Lower leg skin (tissue), 4 donors: ENCODE data around the gene CSKMT. TPM values are rescaled to one million over a fixed set of nuclear protein-coding genes. Genes with fewer than 3 reads are reported as not detected.
"Not testable (repeated sequence)": the region's sequence is repeated elsewhere in the genome, so short reads cannot be mapped to it uniquely, and the experiment has no call there.

ENCODE experiments used
- DNase-seq, 2 donors: peaks; one replicate each; pipeline ENCODE4 v3.0.0-alpha.2; 2019; ENCODE audit warnings: low spot score in 2 of 2
- H3K4me3 ChIP-seq: fragments of 200-600 bp; sonication (generic); 2 replicates; pipeline ENCODE4 v1.5.1; 2017; ENCODE audit warnings: mild to moderate bottlenecking, low read depth; ENCODE audit not compliant: poor library complexity, severe bottlenecking
- POLR2A ChIP-seq, 2 donors: fragments of 450-650 bp; IDR thresholded peaks; one replicate each; pipeline ENCODE4 v1.6.1; 2016 to 2017; ENCODE audit warnings: antibody characterized with exemption in 2 of 2, mild to moderate bottlenecking in 1 of 2, moderate library complexity in 1 of 2
- WGBS, 2 donors: methylation state at CpG; one replicate each; pipeline ENCODE4 v1.1.5; 2018; 5-methylcytosine and 5-hydroxymethylcytosine counted together
- intact Hi-C: fragments of 100-400 bp; cut with DNase I; formaldehyde crosslinking; loops from one replicate; pipeline ENCODE4 v1.15.0; 2023; ENCODE audit warnings: low total_unique reads
- total RNA-seq, 4 donors: library from RNA; depleted of rRNA; stranded (reverse); fragments of >200 nt; gene quantifications; one replicate each; pipeline ENCODE4 v1.1.0, GENCODE V29; 2016
- TF ChIP-seq, protein P1 (sequence below), 3 donors: fragments of 450-650 bp; IDR thresholded peaks; one replicate each; pipeline ENCODE4 v1.5.1; 2016; ENCODE audit warnings: antibody characterized with exemption in 3 of 3, mild to moderate bottlenecking in 3 of 3, moderate library complexity in 2 of 3

Gene CSKMT
- total RNA-seq, 4 donors from 2014 or later, result 2.9 to 14.8 (median 7.7) TPM

DNA sequence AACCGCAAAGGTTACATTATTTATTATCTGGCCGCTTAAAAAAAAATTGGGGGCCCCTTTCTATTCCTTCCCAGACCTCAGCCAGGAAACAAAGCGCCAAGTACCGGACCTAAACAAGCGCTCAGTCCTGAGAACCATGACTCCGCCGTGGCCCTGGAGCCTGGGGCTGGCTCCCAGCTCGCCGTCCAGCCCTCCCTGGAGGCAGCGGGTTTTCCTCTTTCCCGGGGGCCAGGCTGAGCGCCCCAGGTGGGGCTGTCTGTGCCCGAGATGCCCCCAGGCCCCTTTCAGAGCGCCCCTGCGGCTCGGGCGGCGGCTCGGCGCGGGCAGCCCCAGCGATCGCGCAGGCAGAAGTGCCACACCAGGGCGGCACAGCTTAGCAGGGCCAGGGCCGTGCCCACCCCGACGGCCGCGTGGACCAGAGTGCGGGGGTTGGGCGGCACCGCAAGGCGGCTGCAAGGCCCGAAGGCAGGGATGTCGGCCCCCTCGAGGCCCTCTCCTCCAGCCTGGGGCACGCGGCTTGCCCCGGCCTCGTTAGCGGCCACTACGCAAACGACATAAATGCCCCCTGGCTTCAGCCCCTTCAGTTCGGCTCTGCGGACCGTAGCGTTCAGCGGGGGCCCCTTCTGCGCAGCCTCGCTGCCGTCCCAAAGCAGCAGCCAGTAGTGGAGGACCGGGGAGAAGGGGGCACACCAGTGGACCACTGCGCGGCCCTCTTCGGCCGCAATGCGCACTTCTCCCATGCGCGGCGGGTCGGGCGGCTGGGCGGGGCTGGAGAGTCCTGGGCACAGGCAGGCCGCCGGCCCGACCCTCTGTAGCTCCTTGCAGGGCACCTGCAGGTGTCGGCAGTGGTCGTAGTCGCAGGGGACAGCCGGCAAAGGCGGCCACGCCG lies 22.6 kb downstream of the CSKMT start:
- intact Hi-C loops, result no loop called here
- DNase-seq, result no peak

DNA sequence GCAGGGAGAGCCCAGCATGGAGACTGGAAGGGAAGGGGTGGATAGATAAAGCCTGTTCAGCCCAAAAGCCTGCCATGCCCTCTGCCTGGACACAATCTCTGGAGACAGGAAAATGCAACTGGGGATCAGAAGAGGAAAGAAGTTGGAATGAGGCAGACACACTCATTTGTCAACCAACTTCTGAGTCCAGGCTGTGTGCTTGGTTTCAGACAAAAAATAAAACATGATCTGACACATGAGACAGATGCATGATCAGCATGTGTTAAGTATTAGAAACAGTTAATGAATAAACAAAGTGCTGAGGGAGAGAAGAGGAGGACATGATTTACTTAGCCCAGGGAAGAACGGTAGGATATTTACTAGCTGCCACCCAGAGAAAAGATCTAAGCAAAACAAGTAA lies 23.4 kb downstream of the CSKMT start:
- no peak for DNase-seq
- 19 to 38% methylated on average over 1 of the region's 1 CpG for WGBS, 2 donors
- H3K4me3 ChIP-seq, result no peak overlapping the region
- intact Hi-C loops, result no loop called here
- TF ChIP-seq POLR2A (IDR thresholded peaks at IDR 0.05), result no peak
- TF ChIP-seq, protein P1, sequence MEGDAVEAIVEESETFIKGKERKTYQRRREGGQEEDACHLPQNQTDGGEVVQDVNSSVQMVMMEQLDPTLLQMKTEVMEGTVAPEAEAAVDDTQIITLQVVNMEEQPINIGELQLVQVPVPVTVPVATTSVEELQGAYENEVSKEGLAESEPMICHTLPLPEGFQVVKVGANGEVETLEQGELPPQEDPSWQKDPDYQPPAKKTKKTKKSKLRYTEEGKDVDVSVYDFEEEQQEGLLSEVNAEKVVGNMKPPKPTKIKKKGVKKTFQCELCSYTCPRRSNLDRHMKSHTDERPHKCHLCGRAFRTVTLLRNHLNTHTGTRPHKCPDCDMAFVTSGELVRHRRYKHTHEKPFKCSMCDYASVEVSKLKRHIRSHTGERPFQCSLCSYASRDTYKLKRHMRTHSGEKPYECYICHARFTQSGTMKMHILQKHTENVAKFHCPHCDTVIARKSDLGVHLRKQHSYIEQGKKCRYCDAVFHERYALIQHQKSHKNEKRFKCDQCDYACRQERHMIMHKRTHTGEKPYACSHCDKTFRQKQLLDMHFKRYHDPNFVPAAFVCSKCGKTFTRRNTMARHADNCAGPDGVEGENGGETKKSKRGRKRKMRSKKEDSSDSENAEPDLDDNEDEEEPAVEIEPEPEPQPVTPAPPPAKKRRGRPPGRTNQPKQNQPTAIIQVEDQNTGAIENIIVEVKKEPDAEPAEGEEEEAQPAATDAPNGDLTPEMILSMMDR (IDR thresholded peaks at IDR 0.05), result no peak

More for the DNA sequence above, 22.6 kb downstream of the CSKMT start:
- no peak for TF ChIP-seq POLR2A (IDR thresholded peaks at IDR 0.05)
- TF ChIP-seq, protein P1 (IDR thresholded peaks at IDR 0.05), result no peak
- 35 to 38% methylated on average over 38 to 59 of the region's 74 CpGs for WGBS, 2 donors
- H3K4me3 ChIP-seq, result no peak overlapping the region

DNA sequence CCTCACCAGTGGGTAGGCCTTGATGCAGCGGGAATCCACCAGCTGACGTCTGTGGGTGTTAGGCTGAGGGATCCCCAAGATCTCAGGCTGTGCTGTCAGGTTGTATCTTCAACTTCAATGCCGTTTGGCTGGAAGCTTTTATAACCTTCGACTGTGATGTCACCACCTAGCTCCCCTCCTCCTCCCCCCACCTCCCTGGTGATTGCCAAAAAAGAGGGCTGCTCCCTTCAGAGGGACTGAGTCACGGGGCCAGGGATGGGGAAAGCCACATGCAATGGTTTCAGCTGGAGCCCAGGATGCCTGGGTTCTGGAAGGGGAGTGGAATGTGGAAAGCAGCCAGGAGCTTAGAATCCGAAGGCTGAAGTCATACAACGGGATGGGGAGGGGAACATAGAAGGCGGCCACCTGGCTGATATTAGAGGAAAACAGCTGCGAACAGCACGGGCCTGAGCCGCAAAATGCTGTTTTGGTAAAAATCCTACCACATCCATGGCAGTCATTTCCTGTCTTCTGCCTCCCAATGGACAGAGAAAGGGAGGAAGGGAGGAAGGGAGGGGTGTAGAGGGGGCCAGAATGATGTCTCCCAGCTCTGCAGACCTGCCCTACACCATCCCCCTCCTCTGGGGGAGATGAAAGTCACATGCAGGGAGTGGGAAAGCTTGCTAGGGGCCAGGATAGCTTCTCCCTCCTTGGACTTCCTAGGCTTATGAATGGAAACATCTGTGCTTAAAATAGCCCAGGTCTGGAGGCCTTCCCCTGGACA lies 24.5 kb downstream of the CSKMT start, which contains the start of gene LRRN4CL:
Gene LRRN4CL (minus strand): TSS at position 110 of the 763 bp plus-strand sequence. CDS start 1,022 bp downstream, outside the sequence.
- peak; percentile 89 to 97 for DNase-seq
- intact Hi-C loops, result loop anchor here (10.0 kb wide), 1 partner anchor 95 kb away; the partner anchor contains the start of gene TUT1

DNA sequence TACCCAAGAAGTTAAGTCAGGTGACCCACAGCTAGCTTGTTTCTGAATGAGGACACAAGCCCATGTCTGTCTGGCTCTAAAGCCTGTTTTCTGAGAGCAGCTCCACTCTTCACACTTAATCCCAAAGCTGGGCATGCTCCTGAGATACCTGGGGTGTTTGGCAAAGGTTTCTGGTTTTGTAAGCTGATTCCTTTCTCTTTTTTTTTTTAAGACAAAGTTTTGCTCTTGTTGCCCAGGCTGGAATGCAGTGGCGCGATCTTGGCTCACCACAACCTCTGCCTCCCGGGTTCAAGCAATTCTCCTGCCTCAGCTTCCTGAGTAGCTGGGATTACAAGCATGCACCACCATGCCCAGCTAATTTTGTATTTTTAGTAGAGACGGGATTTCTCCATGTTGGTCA lies 28.5 kb downstream of the CSKMT start:
- 55 to 62% methylated on average over 4 of the region's 4 CpGs for WGBS, 2 donors
- intact Hi-C loops, result loop anchor here (10.0 kb wide), 1 partner anchor 99 kb away; the partner anchor contains the start of gene TUT1
- not testable (repeated sequence) for H3K4me3 ChIP-seq, DNase-seq

More for the DNA sequence above, 24.5 kb downstream of the CSKMT start, which contains the start of gene LRRN4CL:
- no peak for TF ChIP-seq POLR2A (IDR thresholded peaks at IDR 0.05)
- TF ChIP-seq, protein P1 (IDR thresholded peaks at IDR 0.05), result no peak
- H3K4me3 ChIP-seq, result no peak within 1 kb of the TSS
- 19 to 24% methylated on average over 11 of the region's 11 CpGs for WGBS, 2 donors

DNA sequence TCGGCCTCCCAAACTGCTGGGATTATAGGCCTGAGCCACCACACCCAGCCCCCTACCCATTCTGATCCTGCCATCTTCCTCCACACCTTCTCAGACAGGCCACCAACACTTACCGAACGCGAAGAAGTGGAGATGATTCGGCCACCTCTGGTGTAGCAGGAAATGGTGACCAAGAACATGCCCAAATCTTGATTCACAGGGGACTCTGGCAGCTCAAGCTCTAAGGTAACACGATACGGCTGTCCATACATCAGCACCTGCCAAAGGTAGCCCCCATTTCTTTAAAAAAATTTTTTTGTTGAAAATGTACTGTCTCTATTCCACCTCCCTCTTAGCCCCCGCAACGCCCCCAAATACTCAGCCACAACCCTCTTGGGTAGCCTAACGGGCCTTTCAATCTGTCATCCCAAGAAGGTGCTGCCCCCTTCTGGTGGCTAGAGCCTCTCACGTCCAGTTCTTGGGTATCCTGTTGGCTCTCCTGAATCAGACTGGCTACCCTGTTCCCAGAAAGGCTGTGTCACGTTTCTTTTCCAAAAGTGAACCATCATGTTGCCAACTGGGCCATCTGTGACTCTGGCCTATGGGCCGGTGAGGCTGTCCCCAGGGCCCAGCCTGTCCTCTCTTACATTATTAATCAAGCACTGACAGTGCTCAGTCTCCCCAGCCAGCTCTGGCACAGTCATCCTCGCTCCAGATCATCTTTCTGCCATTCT lies 29.5 kb downstream of the CSKMT start:
- no peak overlapping the region for H3K4me3 ChIP-seq
- WGBS, 2 donors, result 40 to 44% methylated on average over 14 of the region's 14 CpGs
- TF ChIP-seq, protein P1 (IDR thresholded peaks at IDR 0.05), result peak in 1 of 3 donors; percentile 40
- no peak for TF ChIP-seq POLR2A (IDR thresholded peaks at IDR 0.05)
- DNase-seq, result peak; percentile 77 to 96
- intact Hi-C loops, result loop anchor here (10.0 kb wide), 1 partner anchor 100 kb away; the partner anchor contains the start of gene TUT1
